Parathyroid adenoma (tissue), 2 donors: Measurements from ENCODE around the gene MAGI1.

ENCODE experiments used
- H2AFZ ChIP-seq: fragments of 300-600 bp; sonication (generic); one replicate; pipeline ENCODE4 v1.7.0; 2017; ENCODE audit warnings: antibody characterized with exemption, mild to moderate bottlenecking
- H3K27ac ChIP-seq: fragments of 300-600 bp; sonication (generic); one replicate; pipeline ENCODE4 v1.7.0; 2017
- H3K27me3 ChIP-seq: fragments of 300-600 bp; sonication (generic); one replicate; pipeline ENCODE4 v1.7.0; 2017; ENCODE audit warnings: low read length; ENCODE audit not compliant: control insufficient read depth, insufficient read depth
- H3K36me3 ChIP-seq: fragments of 300-600 bp; sonication (generic); one replicate; pipeline ENCODE4 v1.7.0; 2017; ENCODE audit warnings: low read length; ENCODE audit not compliant: control insufficient read depth, insufficient read depth
- H3K4me1 ChIP-seq: fragments of 300-600 bp; sonication (generic); one replicate; pipeline ENCODE4 v1.7.0; 2017; ENCODE audit warnings: control low read depth
- H3K4me2 ChIP-seq: fragments of 300-600 bp; sonication (generic); one replicate; pipeline ENCODE4 v1.7.0; 2017; ENCODE audit warnings: low read length
- H3K4me3 ChIP-seq: fragments of 300-600 bp; sonication (generic); one replicate; pipeline ENCODE4 v1.7.0; 2017; ENCODE audit warnings: low read depth, low read length
- H3K79me2 ChIP-seq: fragments of 300-600 bp; sonication (generic); one replicate; pipeline ENCODE4 v1.7.0; 2017; ENCODE audit warnings: control low read depth
- H3K9ac ChIP-seq: fragments of 300-600 bp; sonication (generic); one replicate; pipeline ENCODE4 v1.7.0; 2017; ENCODE audit warnings: mild to moderate bottlenecking
- H3K9me3 ChIP-seq: fragments of 300-600 bp; sonication (generic); one replicate; pipeline ENCODE4 v1.7.0; 2017; ENCODE audit warnings: low read length; ENCODE audit not compliant: control insufficient read depth
- CTCF ChIP-seq: fragments of 300-600 bp; sonication (generic); IDR thresholded peaks from one replicate; pipeline ENCODE4 v1.7.0; 2017; ENCODE audit warnings: antibody characterized with exemption, mild to moderate bottlenecking
- donor health status: primary hyperparathyroidism.

The MAGI1 gene

GRCh38 chr3:65951836-65952505, 86.7 kb downstream of the MAGI1 start:
- TF ChIP-seq CTCF, result no peak
- peaks cover 21% of the 10 kb centered on the region for H3K4me1 ChIP-seq
- no peak overlapping the region for H3K4me2 ChIP-seq
- H3K9me3 ChIP-seq, result no peaks in the 10 kb centered on the region
- no peaks in the 10 kb centered on the region for H3K36me3 ChIP-seq
- no peak overlapping the region for H3K4me3 ChIP-seq
- H3K79me2 ChIP-seq, result peaks cover 3% of the 10 kb centered on the region
- no peak overlapping the region for H3K9ac ChIP-seq
- no peaks in the 10 kb centered on the region for H3K27me3 ChIP-seq
- H2AFZ ChIP-seq, result no peak overlapping the region
- H3K27ac ChIP-seq, result peak overlapping the region; percentile 86

DNA sequence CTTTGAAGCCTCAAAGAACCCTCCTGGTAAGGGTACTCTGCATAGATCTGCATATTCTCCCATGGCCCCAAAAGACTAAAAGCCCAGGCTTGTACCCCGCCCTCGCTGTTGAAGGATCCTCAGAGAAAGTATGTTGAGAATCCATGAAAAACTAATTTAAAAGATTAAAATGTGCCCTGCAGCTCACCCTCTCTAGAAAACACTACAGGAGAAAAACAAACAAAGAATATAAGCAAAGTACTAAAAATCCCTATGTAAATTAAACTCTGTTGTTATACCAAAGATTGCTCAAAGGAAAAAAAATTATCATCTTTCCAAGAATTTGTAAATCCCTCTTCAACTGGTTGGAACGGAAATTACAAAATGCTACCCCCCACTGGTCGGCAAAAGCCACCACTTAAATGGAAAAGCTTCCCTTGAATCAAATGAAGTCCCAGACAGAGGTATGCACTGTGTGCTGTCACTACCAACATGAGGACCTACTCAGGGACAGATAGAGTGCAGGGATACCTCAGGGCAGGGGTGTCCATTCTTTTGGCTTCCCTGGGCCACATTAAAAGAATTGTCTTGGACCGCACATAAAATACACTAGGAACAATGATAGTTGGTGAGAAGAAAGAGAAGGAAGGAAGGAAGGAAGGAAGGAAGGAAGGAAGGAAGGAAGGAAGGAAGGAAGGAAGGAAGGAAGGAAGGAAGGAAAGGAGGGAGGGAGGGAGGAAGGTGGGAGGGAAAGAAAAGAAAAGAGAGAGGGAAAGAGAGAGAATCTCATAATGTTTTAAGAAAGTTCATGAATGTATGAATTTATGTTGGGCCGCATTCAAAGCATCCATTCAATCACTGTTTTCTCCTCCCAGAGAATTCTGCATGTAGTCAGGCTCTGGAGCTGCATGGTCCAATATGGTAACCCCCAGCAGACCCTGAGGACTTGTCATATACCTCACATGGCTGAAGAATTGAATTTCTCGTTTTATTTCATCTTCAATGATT, 88.1 kb downstream of the MAGI1 start:
- H3K27me3 ChIP-seq, result no peaks in the 10 kb centered on the region
- H3K79me2 ChIP-seq, result peaks cover 3% of the 10 kb centered on the region
- H3K27ac ChIP-seq, result no peak overlapping the region
- no peak overlapping the region for H3K4me2 ChIP-seq
- no peak overlapping the region for H2AFZ ChIP-seq
- H3K4me1 ChIP-seq, result peaks cover 21% of the 10 kb centered on the region
- no peaks in the 10 kb centered on the region for H3K9me3 ChIP-seq
- no peaks in the 10 kb centered on the region for H3K36me3 ChIP-seq
- no peak overlapping the region for H3K4me3 ChIP-seq
- TF ChIP-seq CTCF, result no peak
- no peak overlapping the region for H3K9ac ChIP-seq

DNA sequence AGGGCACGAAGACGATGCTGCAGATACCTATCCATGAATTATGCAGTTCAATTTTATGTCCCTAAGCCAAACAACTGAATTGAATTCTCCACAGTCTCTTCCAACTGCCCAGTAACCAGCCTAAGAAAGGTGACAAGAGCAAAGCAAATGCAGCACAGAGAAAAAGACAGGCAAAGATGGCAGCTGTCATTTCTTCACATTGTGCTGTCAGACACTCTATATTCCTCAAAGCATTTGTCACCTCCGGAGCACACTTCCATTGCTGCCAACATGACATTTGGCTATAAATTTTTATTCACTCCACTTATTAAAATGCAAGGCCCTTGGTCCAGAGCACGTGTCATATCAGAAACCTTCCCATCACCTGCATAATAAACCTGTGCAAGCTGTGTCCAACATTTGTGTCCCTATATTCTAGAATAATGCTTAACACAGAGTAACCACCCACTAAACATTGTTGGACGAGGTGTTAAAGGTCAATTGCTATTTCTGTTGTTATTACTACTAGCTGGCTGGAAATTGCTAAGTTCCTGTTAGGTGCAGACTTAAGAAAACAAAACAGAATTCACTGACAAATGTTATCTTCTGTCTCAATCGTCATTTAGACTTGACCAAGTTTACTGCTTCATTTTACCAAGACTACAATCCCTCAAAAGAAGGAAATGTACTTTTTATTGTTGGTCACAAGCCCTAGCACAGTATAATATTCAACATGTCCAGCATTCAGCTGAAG, 89.7 kb downstream of the MAGI1 start:
- Histone ChIP-seq H3K36me3 (no peaks in the 10 kb centered on the region), H3K4me3 (no peak overlapping the region), H3K27me3 (no peaks in the 10 kb centered on the region), H2AFZ (no peak overlapping the region), H3K9me3 (no peaks in the 10 kb centered on the region), H3K4me2 (no peak overlapping the region), H3K79me2 (peaks cover 6% of the 10 kb centered on the region), H3K9ac (no peak overlapping the region), H3K27ac (peak overlapping the region; percentile 25), H3K4me1 (peaks cover 20% of the 10 kb centered on the region)
- TF ChIP-seq CTCF, result no peak

GRCh38 chr3:65946438-65946837, 92.3 kb downstream of the MAGI1 start:
- Histone ChIP-seq H3K9ac (no peak overlapping the region), H3K27me3 (no peaks in the 10 kb centered on the region), H3K36me3 (no peaks in the 10 kb centered on the region), H3K4me3 (no peak overlapping the region), H3K79me2 (peaks cover 3% of the 10 kb centered on the region), H3K27ac (peak overlapping the region; percentile 15), H2AFZ (peak overlapping the region; percentile 0), H3K9me3 (no peaks in the 10 kb centered on the region), H3K4me1 (peaks cover 7% of the 10 kb centered on the region), H3K4me2 (no peak overlapping the region)
- TF ChIP-seq CTCF, result no peak
